Neutrophil (primary cell): Measurements from ENCODE around the gene NOXA1.

ENCODE experiments used
- H3K27ac ChIP-seq: fragments of 200-600 bp; sonication (generic); 2 replicates; pipeline ENCODE4 v1.5.1; 2016; ENCODE audit warnings: mild to moderate bottlenecking, moderate library complexity
- H3K27me3 ChIP-seq: fragments of 200-600 bp; sonication (generic); 2 replicates; pipeline ENCODE4 v1.6.0; 2016; ENCODE audit warnings: mild to moderate bottlenecking
- H3K36me3 ChIP-seq: fragments of 200-600 bp; sonication (generic); 2 replicates; pipeline ENCODE4 v1.5.1; 2017
- H3K4me1 ChIP-seq, 2 experiments: fragments of 200-600 bp in 1 of 2; sonication (generic) in 1 of 2; 1 replicate in 1 of 2; 2 replicates in 1 of 2; pipeline versions ENCODE4 v1.5.1 to v1.6.1; 2013 to 2016; ENCODE audit warnings: low read depth in 1 of 2, low read length in 1 of 2, mild to moderate bottlenecking in 1 of 2, moderate library complexity in 1 of 2; ENCODE audit not compliant: control insufficient read depth in 1 of 2, insufficient read depth in 1 of 2
- H3K4me3 ChIP-seq, 2 experiments: fragments of 200-600 bp in 1 of 2; sonication (generic) in 1 of 2; 1 replicate in 1 of 2; 2 replicates in 1 of 2; pipeline ENCODE4 v1.5.1; 2013 to 2016; ENCODE audit warnings: low read depth in 1 of 2, low read length in 1 of 2, mild to moderate bottlenecking in 1 of 2, moderate library complexity in 1 of 2
- H3K9me3 ChIP-seq: fragments of 200-600 bp; sonication (generic); 2 replicates; pipeline ENCODE4 v1.5.1; 2016
- TF ChIP-seq, protein P1 (sequence below): fragments of 200-600 bp; sonication (generic); IDR thresholded peaks from 2 replicates; pipeline ENCODE4 v1.5.1; 2016; ENCODE audit warnings: antibody characterized with exemption

NOXA1 gene

DNA sequence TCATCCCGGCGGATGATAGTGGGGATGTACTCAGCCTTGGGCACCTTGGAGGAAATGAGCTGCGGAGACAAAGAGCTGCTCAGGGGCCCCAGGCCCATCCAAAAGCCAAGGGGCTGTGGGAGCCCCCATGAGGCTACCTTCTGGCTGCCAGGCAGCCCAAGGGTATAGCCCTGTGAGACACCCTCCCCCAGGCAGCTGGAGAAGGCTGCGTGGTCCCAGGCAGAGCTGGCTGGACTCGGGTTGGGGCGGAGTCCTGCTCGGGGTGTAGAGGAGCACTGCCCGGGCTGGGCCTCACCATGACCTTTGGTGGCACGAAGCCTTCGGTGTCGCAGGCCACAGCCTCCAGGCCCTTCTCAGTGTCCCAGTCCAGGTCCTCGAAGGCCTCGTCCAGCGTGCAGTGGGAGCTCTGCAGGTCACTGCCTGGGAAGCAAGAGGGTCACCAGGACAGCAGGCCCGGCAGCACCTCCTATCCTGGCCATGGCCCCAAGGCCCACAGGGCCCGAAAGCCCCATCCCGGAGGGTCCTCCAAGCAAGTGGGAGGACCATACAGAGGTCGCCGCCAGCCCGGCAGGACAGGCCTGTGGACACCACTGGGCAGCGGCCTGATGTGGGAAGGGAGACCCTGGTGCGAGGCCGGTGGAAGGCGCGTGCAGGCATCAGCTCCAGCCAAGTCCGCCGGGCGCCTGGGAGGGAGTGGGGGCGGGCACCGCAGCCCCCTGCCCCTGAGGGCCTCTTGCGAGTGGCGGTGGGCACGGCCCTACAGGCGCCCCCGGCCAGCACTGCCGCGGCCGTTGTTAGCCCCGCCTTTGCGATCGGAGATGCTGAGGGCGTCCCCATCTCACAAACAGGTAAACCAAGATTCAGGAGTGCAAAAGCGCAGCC lies 29.8 kb downstream of the NOXA1 start:
- no peaks in the 10 kb centered on the region for H3K36me3 ChIP-seq
- H3K9me3 ChIP-seq: no peaks in the 10 kb centered on the region
- TF ChIP-seq, protein P1, sequence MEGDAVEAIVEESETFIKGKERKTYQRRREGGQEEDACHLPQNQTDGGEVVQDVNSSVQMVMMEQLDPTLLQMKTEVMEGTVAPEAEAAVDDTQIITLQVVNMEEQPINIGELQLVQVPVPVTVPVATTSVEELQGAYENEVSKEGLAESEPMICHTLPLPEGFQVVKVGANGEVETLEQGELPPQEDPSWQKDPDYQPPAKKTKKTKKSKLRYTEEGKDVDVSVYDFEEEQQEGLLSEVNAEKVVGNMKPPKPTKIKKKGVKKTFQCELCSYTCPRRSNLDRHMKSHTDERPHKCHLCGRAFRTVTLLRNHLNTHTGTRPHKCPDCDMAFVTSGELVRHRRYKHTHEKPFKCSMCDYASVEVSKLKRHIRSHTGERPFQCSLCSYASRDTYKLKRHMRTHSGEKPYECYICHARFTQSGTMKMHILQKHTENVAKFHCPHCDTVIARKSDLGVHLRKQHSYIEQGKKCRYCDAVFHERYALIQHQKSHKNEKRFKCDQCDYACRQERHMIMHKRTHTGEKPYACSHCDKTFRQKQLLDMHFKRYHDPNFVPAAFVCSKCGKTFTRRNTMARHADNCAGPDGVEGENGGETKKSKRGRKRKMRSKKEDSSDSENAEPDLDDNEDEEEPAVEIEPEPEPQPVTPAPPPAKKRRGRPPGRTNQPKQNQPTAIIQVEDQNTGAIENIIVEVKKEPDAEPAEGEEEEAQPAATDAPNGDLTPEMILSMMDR: no peak
- peaks cover 27% of the 10 kb centered on the region for H3K27me3 ChIP-seq
- H3K4me1 ChIP-seq: peaks cover 15 to 21% of the 10 kb centered on the region in 2 experiments
- peak overlapping the region; percentile 40 to 71 for H3K4me3 ChIP-seq
- peak overlapping the region; percentile 25 for H3K27ac ChIP-seq

DNA sequence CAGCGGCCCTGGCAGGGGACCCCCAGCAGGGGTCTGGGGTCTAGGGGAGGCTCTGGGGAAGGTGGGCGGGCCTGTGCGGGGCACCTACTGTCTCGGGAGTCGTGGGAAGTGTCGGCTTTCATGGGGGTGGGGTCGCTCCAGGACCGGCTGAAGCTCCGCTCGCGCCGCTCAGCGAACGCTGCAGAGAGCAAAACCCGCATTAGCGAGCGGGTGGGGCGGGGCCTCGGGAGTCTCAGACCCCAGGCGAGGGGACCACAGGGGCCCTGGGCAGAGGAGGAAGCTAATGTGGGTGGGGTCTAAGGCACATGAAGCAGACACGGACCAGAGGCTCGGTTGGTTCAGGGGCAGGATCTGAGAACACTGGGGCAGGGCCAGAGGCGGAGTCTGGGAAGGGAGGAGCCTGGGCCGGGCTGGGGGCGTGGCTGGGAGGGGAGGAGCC lies 30.5 kb downstream of the NOXA1 start:
- Histone ChIP-seq H3K27ac (peak overlapping the region; percentile 25), H3K27me3 (peaks cover 34% of the 10 kb centered on the region), H3K36me3 (no peaks in the 10 kb centered on the region), H3K4me1 (peaks cover 15 to 25% of the 10 kb centered on the region in 2 experiments), H3K9me3 (no peaks in the 10 kb centered on the region), H3K4me3 (peak overlapping the region; percentile 40 to 71)
- TF ChIP-seq, protein P1: no peak

DNA sequence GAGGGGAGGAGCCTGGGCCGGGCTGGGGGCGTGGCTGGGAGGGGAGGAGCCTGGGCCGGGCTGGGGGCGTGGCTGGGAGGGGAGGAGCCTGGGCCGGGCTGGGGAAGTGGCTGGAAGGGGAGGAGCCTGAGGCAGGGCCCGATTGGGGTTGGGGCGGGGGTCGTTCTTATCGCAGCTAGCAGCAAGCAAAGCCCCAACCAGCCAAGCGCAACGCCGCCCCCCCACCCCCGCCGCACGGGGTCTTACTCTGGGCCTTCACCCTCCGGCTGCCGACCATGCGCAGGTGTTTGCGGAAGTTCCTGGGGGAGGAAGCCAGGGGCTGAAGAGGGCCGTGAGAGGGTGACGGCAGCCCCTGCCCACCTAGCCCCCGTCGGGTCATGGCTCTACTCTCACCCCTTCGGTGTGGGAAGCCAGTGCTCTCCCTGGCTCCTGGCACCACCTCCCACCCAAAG lies 31.0 kb downstream of the NOXA1 start:
- Histone ChIP-seq H3K4me3 (peak overlapping the region; percentile 71 to 72), H3K4me1 (peaks cover 15 to 27% of the 10 kb centered on the region in 2 experiments), H3K36me3 (no peaks in the 10 kb centered on the region), H3K27me3 (peaks cover 39% of the 10 kb centered on the region), H3K9me3 (no peaks in the 10 kb centered on the region), H3K27ac (peak overlapping the region; percentile 60)
- TF ChIP-seq, protein P1: no peak

DNA sequence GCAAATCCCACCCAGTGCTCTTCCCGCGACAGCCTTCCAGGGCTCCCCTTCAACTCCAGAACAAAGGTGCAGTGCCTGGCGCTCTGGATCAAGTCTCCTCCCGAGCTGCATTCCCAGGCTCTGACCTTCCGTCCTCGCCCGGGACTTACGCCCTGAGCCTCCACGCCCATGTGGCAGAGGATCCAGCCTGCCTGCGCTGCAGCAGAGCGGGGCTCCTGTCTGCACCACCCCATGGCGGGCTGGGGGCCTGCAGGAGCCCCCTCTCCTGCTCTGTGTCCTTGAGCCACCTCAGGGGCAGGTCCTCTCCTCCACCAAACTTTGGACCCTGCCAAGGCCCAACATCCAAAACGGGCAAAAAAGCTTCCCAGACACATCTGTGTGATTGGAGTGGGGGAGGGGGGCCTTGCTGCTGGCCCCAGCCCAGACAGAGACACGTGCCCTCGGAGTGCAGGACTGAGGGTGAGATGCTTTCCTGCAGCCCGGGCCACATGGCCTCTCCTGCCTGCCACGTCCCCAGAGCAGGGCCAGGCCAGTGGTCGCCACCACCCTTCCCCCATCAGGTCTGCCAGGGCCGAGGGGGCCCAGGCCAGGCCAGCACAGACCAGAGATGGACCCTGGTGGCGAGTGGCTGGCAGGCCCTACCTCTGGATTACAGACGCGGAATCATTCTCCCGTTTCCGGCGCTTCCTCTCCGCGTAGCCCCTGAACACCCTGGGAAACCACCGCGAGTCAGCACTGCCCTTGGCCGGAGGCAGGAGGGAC lies 31.6 kb downstream of the NOXA1 start:
- Histone ChIP-seq H3K27me3 (peaks cover 45% of the 10 kb centered on the region), H3K36me3 (no peaks in the 10 kb centered on the region), H3K4me3 (peak overlapping the region; percentile 71 to 72), H3K27ac (peak overlapping the region; percentile 60), H3K9me3 (no peaks in the 10 kb centered on the region), H3K4me1 (peaks cover 18 to 31% of the 10 kb centered on the region in 2 experiments)
- TF ChIP-seq, protein P1: no peak

DNA sequence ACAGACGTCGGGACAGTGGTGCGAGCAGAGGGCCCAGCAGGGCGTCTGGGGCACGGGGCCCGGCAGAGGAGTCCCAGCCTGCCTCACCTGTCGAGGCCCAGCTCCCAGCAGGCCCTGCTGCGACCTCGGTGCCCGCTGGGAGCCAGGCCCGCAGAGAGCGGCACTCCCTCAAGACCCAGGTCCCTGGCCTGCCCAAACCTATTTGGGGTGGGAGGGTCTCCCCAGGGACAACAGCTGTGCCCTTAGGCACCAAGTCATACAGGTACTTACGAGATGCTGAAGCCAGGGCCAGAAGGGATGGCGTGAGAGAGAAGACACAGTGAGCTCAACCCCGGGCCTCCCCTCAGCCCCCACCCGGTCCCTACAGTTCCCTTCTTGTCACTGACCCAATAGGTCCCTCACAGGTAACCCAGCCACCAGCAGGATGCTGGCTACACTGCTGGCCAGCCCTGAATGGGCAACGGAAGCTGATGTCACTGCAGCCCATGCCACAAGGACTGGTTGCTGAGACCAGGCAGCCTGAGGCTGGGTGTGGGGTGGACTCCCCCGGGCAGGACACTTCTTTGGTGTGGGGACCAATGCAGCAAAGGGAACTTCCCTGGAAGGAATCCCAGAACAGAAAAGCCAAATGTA lies 32.3 kb downstream of the NOXA1 start:
- no peak overlapping the region for H3K27ac ChIP-seq
- TF ChIP-seq, protein P1: no peak
- no peak overlapping the region for H3K4me3 ChIP-seq
- peaks cover 14 to 26% of the 10 kb centered on the region in 2 experiments for H3K4me1 ChIP-seq
- H3K36me3 ChIP-seq: no peaks in the 10 kb centered on the region
- H3K27me3 ChIP-seq: peaks cover 52% of the 10 kb centered on the region
- no peaks in the 10 kb centered on the region for H3K9me3 ChIP-seq
